A204.1 (cell line): ENCODE measurements around the gene TBC1D21.

Experiments used
- FAIRE-seq: peaks from 2 replicates; lab custom pipeline; 2012; peaks lifted over from hg19 to GRCh38; lab: Jason Lieb, UNC

The TBC1D21 gene, protein sequence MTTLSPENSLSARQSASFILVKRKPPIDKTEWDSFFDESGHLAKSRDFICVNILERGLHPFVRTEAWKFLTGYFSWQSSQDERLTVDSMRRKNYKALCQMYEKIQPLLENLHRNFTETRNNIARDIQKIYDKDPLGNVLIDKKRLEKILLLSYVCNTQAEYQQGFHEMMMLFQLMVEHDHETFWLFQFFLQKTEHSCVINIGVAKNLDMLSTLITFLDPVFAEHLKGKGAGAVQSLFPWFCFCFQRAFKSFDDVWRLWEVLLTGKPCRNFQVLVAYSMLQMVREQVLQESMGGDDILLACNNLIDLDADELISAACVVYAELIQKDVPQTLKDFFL

DNA sequence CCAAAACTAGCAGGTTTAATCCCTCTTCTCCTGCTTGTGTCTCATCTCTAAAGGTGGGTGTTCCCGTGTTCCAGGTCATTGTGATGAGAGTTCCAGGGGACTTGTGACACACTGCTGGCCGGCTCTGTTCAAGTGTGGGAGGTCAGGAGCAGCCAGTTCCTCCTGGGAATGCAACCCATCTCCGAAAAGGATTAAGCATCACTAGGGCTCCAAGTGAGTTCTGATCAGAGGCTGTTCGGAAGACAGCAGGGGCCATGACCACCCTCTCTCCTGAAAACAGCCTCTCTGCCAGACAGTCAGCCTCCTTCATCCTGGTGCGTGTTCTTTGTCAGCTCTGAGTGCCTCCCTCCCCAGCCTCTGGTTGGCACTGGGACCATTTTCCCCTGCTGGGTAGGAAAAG, at the start of gene TBC1D21:
TBC1D21 (plus strand) TSS at position 109 of the 400 bp plus-strand sequence; CDS start at position 255, 146 bp downstream.
- FAIRE-seq = no peak

DNA sequence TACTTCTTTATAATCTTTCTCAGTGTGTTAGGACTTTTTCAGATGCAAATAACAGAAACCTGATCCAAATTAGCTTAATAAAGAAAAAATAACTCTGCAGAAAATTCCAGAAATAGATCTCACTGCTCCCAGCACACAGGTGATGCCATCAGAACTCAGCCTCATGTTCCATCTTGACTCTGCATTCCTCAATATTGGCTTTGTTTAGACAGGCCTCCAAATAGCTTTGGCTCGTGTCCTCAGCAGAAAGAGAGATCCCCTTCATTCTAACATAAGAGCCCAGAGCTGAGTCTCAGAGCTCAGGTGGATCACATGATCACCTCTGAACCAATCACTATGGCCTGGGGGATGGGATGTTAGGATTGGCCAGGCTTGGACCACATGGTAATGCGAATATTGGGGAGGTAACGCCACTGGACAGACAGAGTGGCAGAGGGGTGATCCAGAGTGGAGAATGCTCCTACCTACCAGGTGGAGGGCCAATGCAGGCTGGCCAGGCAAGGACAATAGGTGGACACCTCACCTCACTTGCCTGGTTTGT, 46.6 kb upstream of the TBC1D21 start:
- no peak for FAIRE-seq

- FAIRE-seq = no peak
These were observed 43.8 kb upstream of the TBC1D21 start for GRCh38 chr15:73829523-73829922.

DNA sequence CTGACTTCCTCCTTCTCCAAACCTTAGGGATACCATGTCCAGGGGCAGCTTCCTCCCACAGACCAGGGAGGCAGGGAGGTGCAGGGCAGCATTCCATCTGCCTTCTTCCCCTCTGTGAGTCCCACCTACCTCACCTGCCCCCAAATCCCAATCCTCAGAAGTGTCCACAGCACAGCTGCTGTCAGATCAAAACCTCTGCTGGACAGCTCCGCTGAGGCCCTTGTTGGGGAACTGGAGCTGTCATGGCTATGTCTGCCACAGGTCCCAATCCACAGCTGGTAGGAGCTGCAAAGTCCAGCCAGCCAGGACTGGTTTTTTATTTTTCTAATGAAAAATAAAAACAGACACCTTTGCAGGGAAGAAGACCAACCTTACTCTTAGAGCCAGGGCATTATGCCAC, 40.7 kb upstream of the TBC1D21 start:
- FAIRE-seq = no peak

DNA sequence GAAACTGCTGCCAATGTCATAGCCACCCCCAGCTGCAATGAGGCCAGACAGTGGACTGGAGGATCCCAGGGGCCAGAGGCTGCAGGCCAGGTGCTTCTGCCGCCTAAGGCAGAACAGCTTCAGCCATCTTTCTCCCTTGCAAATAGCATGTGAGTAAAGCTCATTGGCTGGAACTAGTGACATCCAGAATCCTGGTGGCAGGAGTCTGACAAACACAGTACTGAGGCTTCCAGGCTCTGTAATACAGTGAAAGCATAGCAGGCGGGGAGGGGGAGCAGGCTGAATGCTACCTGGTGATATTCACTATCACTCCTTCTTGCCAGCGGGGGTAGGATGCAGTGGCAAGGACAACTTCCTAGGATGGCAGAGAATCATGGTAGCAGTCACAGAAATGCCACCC, 36.5 kb upstream of the TBC1D21 start:
- no peak for FAIRE-seq

- FAIRE-seq = no peak
These were observed 34.4 kb upstream of the TBC1D21 start for GRCh38 chr15:73838831-73839426.

DNA sequence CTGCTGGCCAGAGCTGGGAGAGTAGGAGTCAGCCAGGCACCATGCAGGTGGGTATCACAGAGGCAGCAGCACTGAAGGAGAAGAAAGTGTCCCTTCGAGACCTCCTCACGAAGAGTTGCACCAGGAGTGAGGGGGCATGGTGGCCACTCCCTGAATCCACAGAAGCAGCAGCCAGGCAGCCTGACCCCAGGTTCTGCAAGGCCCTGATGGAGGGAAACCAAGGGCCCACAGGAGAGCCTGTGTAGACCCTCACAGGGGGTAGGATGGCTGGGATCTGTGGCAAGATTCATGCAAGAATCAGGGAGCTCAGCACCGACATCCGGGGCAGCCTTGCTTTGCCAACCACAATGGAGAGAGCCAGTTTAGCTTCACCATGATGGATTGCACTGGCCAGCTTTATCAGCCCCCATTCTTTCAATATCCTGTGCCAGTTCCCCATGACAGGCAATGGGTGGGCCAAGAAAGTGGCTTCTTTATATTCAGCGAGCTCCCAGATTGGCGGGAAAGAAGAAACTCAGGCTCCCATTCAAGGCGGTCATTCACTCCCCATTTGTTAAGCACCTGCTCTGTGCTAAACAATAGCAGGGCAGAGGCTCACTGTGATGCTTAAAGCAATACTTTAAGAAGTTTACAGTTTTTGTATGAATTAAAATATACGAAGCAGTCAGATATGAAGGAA, 33.5 kb upstream of the TBC1D21 start:
- no peak for FAIRE-seq

- FAIRE-seq = no peak
These were observed 32.6 kb upstream of the TBC1D21 start for GRCh38 chr15:73840771-73841170.

GRCh38 chr15:73841756-73842725, 31.3 kb upstream of the TBC1D21 start:
- no peak for FAIRE-seq

GRCh38 chr15:73843787-73844186, 29.6 kb upstream of the TBC1D21 start:
- FAIRE-seq = no peak

GRCh38 chr15:73844356-73844755, 29.0 kb upstream of the TBC1D21 start:
- FAIRE-seq = no peak

DNA sequence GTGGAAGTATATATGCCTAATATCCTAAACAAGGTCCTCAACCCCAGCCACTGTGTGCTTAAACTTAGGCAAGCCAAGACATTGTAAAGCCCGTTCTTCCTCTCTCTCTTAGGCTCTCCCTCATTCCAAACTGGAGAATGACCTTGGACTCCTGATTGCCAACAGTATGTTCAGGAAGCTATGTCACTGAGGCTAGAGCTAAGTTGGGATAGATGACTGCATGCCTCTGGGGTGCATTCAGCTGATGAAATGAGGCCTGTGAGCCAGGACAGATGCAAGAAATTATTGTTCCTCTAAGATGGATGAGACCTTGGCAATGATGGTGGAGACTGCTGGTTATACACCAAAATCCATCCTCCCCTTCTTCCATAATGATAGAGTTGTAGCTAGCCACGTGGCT, 27.9 kb upstream of the TBC1D21 start:
- FAIRE-seq = no peak

DNA sequence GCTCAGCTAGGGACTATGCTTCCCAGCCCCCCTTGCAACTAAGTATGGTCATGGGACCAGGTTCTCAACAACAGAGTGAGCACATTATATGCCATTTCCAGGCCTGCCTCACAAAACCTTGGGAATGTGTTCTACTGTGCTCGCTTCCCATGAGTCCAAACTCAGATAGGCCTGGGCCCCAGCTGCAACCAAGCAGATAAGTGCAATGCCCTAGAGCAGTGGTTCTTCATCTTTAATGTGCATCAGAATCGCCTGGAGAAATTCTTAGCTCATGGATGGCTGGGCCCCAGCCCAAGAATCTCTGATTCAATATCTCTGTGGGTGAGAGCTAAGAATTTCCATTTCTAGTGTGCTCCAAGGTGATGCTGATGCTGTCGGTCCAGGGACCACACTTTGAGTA, 27.5 kb upstream of the TBC1D21 start:
- no peak for FAIRE-seq

DNA sequence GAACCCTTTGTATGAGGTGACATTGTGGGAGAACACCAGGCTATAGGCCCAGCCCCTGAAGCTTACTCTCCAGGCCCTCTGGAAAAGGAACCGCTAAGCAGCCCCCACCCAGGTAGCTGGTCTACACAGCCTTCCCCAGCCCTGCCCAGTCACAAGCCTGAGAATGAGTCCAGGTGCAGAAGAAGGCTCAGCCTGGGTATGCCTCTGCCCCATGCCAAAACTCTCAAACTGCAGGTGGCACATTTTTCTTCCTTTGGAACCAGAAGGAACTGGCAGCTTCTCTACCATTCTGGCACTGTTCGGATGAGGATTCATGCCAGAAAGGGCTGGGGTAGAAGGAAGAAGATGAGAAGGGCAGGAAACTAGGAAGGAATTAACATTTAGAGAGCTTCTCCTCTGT, 23.7 kb upstream of the TBC1D21 start:
- no peak for FAIRE-seq

DNA sequence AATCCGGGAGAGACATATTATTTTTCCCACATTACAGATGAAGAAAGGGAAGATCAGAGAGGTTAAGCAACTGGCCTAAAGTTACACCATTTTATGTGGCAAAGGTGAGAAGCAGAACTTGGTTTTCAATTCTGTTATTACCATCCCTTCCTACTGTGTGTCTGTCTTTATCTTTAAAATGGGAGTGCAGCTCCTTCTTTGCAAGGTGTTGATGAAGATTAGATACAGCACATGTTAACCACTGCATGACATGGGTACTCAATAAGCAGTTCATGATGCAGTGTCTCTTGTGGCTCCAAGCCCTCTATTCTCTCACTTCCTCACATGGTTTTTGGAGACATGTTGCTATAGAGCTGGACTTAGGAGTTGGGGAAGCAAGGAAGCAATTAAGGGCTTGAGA, 23.1 kb upstream of the TBC1D21 start:
- no peak for FAIRE-seq

GRCh38 chr15:73851689-73852088, 21.7 kb upstream of the TBC1D21 start:
- no peak for FAIRE-seq

DNA sequence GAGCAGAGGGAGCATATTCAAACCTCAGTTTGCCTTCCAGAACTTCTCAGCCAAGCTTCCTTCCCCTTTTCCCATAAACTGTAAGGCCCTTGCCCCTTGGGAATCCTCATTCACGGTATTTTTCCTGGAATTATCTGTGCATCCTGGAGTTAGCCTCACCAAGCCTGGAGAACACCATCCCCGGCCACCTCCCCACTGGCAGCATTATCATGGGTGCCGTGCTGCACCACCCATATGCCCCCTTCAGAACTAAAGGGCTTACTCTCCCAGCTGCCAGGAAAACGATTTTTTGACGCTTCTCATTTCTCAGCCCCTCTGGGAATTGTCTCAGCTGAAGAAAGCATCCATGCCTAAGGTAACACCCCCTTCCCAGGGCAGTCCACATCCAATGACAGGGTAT, 20.9 kb upstream of the TBC1D21 start:
- FAIRE-seq = no peak

- FAIRE-seq = no peak
These were observed 19.1 kb upstream of the TBC1D21 start for GRCh38 chr15:73854265-73854664.

- no peak for FAIRE-seq
These were observed 16.7 kb upstream of the TBC1D21 start for GRCh38 chr15:73856458-73857192.

GRCh38 chr15:73857193-73857920, 16.0 kb upstream of the TBC1D21 start:
- FAIRE-seq = no peak

- no peak for FAIRE-seq
These were observed 15.3 kb upstream of the TBC1D21 start for GRCh38 chr15:73858062-73858461.
